K562 (cell line): ENCODE data around the gene SPDL1. TPM values are rescaled to one million over a fixed set of nuclear protein-coding genes. Genes with fewer than 3 reads are reported as not detected.

Source experiments
- ATAC-seq: fragments of 200-7000 bp; cut with Tn5 transposase; 3 replicates; pipeline ENCODE4 v1.9.1; 2020; ENCODE audit warnings: moderate library complexity
- Bru-seq: library from RNA; stranded (reverse); fragments of 400-500 nt; gene quantifications from one replicate; lab custom pipeline; 2021; lab: Mats Ljungman, UMichigan
- BruChase-seq, 2 experiments: library from RNA; stranded (reverse); fragments of 400-500 nt; gene quantifications; one replicate each; lab custom pipeline; 2021; lab: Mats Ljungman, UMichigan
- BruUV-seq: library from RNA; stranded (reverse); fragments of 400-500 nt; replicated peaks from 2 replicates; lab custom pipeline; 2021; lab: Mats Ljungman, UMichigan
- CTCF ChIA-PET: fragments of 300-600 bp; formaldehyde crosslinking; extraction: SDS; loops from one replicate; lab custom pipeline; 2021; ENCODE audit warnings: low intra/inter-chr PET ratio; lab: Yijun Ruan, JAX
- POLR2A ChIA-PET: fragments of 300-600, 350-650 bp; sonication (Branson Sonifier 250); formaldehyde crosslinking; extraction: SDS; loops from one replicate; lab custom pipeline; 2021; ENCODE audit warnings: antibody characterized with exemption, inconsistent platforms; lab: Yijun Ruan, JAX
- DNase-seq, 4 experiments: peaks; one replicate each; pipeline versions ENCODE4 v3.0.0 to v3.0.0-alpha.2; 2011 to 2018; ENCODE audit warnings: low spot score in 3 of 4, mixed read lengths in 3 of 4; ENCODE audit errors: extremely low read depth in 1 of 4
- FAIRE-seq: peaks from 2 replicates; lab custom pipeline; 2011; peaks lifted over from hg19 to GRCh38; lab: Jason Lieb, UNC
- H2AFZ ChIP-seq: 2 replicates; pipeline ENCODE4 v1.6.0; 2011; ENCODE audit warnings: low read depth, low read length, control low read depth, inconsistent platforms
- H3K27ac ChIP-seq: fragments of 200-600 bp; 3 replicates; pipeline ENCODE4 v1.8.0; 2011; ENCODE audit warnings: low read depth, mild to moderate bottlenecking, control low read depth, inconsistent platforms, low read length, moderate library complexity, mixed read lengths; ENCODE audit errors: extremely low read depth
- H3K27me3 ChIP-seq, 2 experiments: fragments of 300-600 bp in 1 of 2; 2 replicates in 1 of 2; 3 replicates in 1 of 2; pipeline versions ENCODE4 v1.6.0 to v1.8.0; 2011; ENCODE audit warnings: inconsistent platforms in 2 of 2, low read length in 2 of 2, mild to moderate bottlenecking in 1 of 2, mixed read lengths in 1 of 2, moderate library complexity in 1 of 2; ENCODE audit not compliant: control insufficient read depth in 2 of 2, insufficient read depth in 2 of 2
- H3K36me3 ChIP-seq: fragments of 300-600 bp; 3 replicates; pipeline ENCODE4 v1.8.0; 2011; ENCODE audit warnings: mild to moderate bottlenecking, low read length, inconsistent platforms; ENCODE audit not compliant: control insufficient read depth, insufficient read depth
- H3K4me1 ChIP-seq, 2 experiments: fragments of 200-600 bp in 1 of 2; replicated peaks in 1 of 2; 2 replicates in 1 of 2; 3 replicates in 1 of 2; pipeline versions ENCODE4 v1.5.1 to v1.8.0; 2011; ENCODE audit warnings: inconsistent platforms in 2 of 2, low read length in 2 of 2, mild to moderate bottlenecking in 1 of 2, mixed read lengths in 1 of 2, moderate library complexity in 1 of 2; ENCODE audit not compliant: control insufficient read depth in 2 of 2, insufficient read depth in 2 of 2
- H3K4me2 ChIP-seq: 2 replicates; pipeline ENCODE4 v1.6.1; 2011; ENCODE audit warnings: low read length, control low read depth, inconsistent platforms, mixed read lengths; ENCODE audit not compliant: insufficient read depth
- H3K4me3 ChIP-seq: fragments of 200-600 bp; sonication (generic), shearing (Covaris generic); 2 replicates; pipeline ENCODE4 v1.5.1; 2016; ENCODE audit warnings: control low read depth, inconsistent platforms
- H3K79me2 ChIP-seq: fragments of 200-600 bp; 3 replicates; pipeline ENCODE4 v1.8.0; 2011; ENCODE audit warnings: low read length, inconsistent platforms; ENCODE audit not compliant: control insufficient read depth, insufficient read depth
- H3K9ac ChIP-seq, 2 experiments: 2 replicates each; pipeline versions ENCODE4 v1.6.0 to v1.6.1; 2011; ENCODE audit warnings: low read depth in 2 of 2, low read length in 2 of 2, control low read depth in 1 of 2, inconsistent platforms in 1 of 2, mild to moderate bottlenecking in 1 of 2, mixed read lengths in 1 of 2; ENCODE audit not compliant: insufficient read depth in 1 of 2
- H3K9me1 ChIP-seq: one replicate; pipeline ENCODE4 v1.6.0; 2011; ENCODE audit warnings: inconsistent platforms, mild to moderate bottlenecking, low read length, moderate library complexity; ENCODE audit not compliant: control insufficient read depth, insufficient read depth
- H3K9me3 ChIP-seq: replicated peaks from 2 replicates; pipeline ENCODE4 v1.5.1; 2011; ENCODE audit warnings: low read depth, low read length, inconsistent platforms; ENCODE audit not compliant: control insufficient read depth, insufficient read depth
- H4K20me1 ChIP-seq: replicated peaks from 2 replicates; pipeline ENCODE4 v1.6.1; 2011; ENCODE audit warnings: low read length, inconsistent platforms, mixed read lengths; ENCODE audit not compliant: control insufficient read depth, insufficient read depth
- FOXK1 ChIP-seq: sonication (generic); formaldehyde crosslinking; IDR thresholded peaks from 2 replicates; pipeline ENCODE4 v1.8.0; 2022; ENCODE audit warnings: missing genetic modification reagents, mild to moderate bottlenecking, borderline replicate concordance
- GATA2 ChIP-seq: sonication (generic); formaldehyde crosslinking; IDR thresholded peaks from 2 replicates; pipeline ENCODE4 v1.4.0; 2020; ENCODE audit warnings: mild to moderate bottlenecking, missing genetic modification reagents
- POLR2AphosphoS5 ChIP-seq: IDR thresholded peaks from 2 replicates; pipeline ENCODE4 v1.6.1; 2011; ENCODE audit warnings: mild to moderate bottlenecking, low read depth, low read length, moderate library complexity; ENCODE audit not compliant: control insufficient read depth, insufficient read depth
- PYGO2 ChIP-seq: fragments of 450-650 bp; IDR thresholded peaks from 2 replicates; pipeline ENCODE4 v1.6.1; 2016; ENCODE audit warnings: mild to moderate bottlenecking, missing genetic modification characterization, moderate library complexity, missing compliant biosample characterization
- SP1 ChIP-seq: sonication (generic); formaldehyde crosslinking; IDR thresholded peaks from 2 replicates; pipeline ENCODE4 v1.8.1; 2022; ENCODE audit warnings: mild to moderate bottlenecking, missing genetic modification reagents
- ZBTB8A ChIP-seq: fragments of 450-650 bp; IDR thresholded peaks from 2 replicates; pipeline ENCODE4 v1.6.1; 2018; ENCODE audit warnings: mild to moderate bottlenecking, moderate library complexity; ENCODE audit not compliant: partially characterized antibody
- ZFP36 ChIP-seq: fragments of 150-350 bp; IDR thresholded peaks from 2 replicates; pipeline ENCODE4 v1.6.1; 2018; ENCODE audit warnings: low read length, low read depth; ENCODE audit not compliant: partially characterized antibody
- ZNF408 ChIP-seq: fragments of 250-450 bp; sonication (Bioruptor Pico); IDR thresholded peaks from 2 replicates; pipeline ENCODE4 v1.4.0; 2020; ENCODE audit warnings: low read depth, mild to moderate bottlenecking, moderate library complexity
- ZNF77 ChIP-seq: fragments of 250-450 bp; sonication (Bioruptor Pico); IDR thresholded peaks from 2 replicates; pipeline ENCODE4 v1.5.0; 2020
- WGBS: fragments of 100-300 bp; shearing (Covaris generic); methylation state at CpG from one replicate; pipeline ENCODE4 v1.1.6; 2016; ENCODE audit warnings: low coverage, mixed read lengths; ENCODE audit not compliant: insufficient coverage; ENCODE audit errors: missing lambda C conversion rate; 5-methylcytosine and 5-hydroxymethylcytosine counted together
- in situ Hi-C: fragments of 300-500 bp; cut with MboI; formaldehyde crosslinking; loops from 4 replicates; pipeline ENCODE4 v1.15.0; 2018; ENCODE audit warnings: inconsistent platforms, mixed read lengths
- intact Hi-C: fragments of 100-400 bp; cut with micrococcal nuclease; formaldehyde crosslinking; loops from 2 replicates; pipeline ENCODE4 v1.14.2; 2022
- long read RNA-seq, 3 experiments: library from polyadenylated mRNA in 2 of 3; library from RNA in 1 of 3; unstranded in 2 of 3; stranded (forward) in 1 of 3; transcript quantifications; one replicate each; pipeline ENCODE4 v2.0.0, GENCODE V29; 2019 to 2022
- polyA minus RNA-seq, 3 experiments: library from RNA; depleted of rRNA, polyadenylated mRNA; stranded (reverse); fragments of >200 nt; gene quantifications; 2 replicates each; pipeline ENCODE4 v1.2.3, GENCODE V29; 2011
- polyA plus RNA-seq, 8 experiments: library from polyadenylated mRNA; depleted of rRNA in 4 of 8; stranded (reverse) in 5 of 8; unstranded in 3 of 8; fragments of >200 nt; fragmentation: Nextera tagmentation in 2 of 8; fragmentation: Illumina TruSeq in 1 of 8; extraction: Ambion mirVana in 2 of 8; extraction: Trizol in 1 of 8; gene quantifications; 2 replicates each; pipeline versions ENCODE4 v1.2.1 to v1.2.3, GENCODE V29; 2011 to 2014; ENCODE audit warnings: inconsistent platforms in 1 of 8, missing spikeins in 1 of 8
- total RNA-seq, 7 experiments: library from RNA; depleted of rRNA in 6 of 7; stranded (reverse); fragments of >200 nt in 6 of 7; fragmentation: Illumina TruSeq in 2 of 7; extraction: Trizol in 2 of 7; gene quantifications; 2 replicates each; pipeline versions ENCODE4 v1.2.1 to v1.2.3, GENCODE V29; 2011 to 2021; ENCODE audit warnings: low replicate concordance in 1 of 7

Gene SPDL1, protein sequence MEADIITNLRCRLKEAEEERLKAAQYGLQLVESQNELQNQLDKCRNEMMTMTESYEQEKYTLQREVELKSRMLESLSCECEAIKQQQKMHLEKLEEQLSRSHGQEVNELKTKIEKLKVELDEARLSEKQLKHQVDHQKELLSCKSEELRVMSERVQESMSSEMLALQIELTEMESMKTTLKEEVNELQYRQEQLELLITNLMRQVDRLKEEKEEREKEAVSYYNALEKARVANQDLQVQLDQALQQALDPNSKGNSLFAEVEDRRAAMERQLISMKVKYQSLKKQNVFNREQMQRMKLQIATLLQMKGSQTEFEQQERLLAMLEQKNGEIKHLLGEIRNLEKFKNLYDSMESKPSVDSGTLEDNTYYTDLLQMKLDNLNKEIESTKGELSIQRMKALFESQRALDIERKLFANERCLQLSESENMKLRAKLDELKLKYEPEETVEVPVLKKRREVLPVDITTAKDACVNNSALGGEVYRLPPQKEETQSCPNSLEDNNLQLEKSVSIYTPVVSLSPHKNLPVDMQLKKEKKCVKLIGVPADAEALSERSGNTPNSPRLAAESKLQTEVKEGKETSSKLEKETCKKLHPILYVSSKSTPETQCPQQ
- 37.3 and 73.2 TPM in 2 replicates for total RNA-seq (2011; cell fraction: chromatin; rRNA removed; ENCODE audit: low replicate concordance)
- total RNA-seq (2011; cell fraction: nucleolus; rRNA removed): 10.8 and 13.7 TPM in 2 replicates
- 25.5 and 50.2 TPM in 2 replicates for total RNA-seq (2011; cell fraction: nucleoplasm; rRNA removed)
- total RNA-seq (2014; rRNA removed) (29.2 and 54.4 TPM in 2 replicates), total RNA-seq (2014; rRNA removed; fragmentation: Illumina TruSeq; extraction: Trizol) (46.4 and 53.2 TPM in 2 replicates), total RNA-seq (2015; rRNA removed; fragmentation: Illumina TruSeq; extraction: Trizol) (47.8 and 49.0 TPM in 2 replicates), total RNA-seq (2021) (32.8 and 33.5 TPM in 2 replicates), polyA plus RNA-seq (2011; rRNA removed) (36.6 and 45.7 TPM in 2 replicates), polyA plus RNA-seq (2014; fragmentation: Illumina TruSeq; extraction: Trizol) (46.1 and 53.2 TPM in 2 replicates), polyA plus RNA-seq (2014; fragmentation: Nextera tagmentation; extraction: Ambion mirVana) (10 to 100 TPM; 32.4 to 51.4 TPM), polyA plus RNA-seq (2014; rRNA removed) (46.7 and 59.6 TPM in 2 replicates), polyA minus RNA-seq (2011; rRNA and poly(A)+ RNA removed) (47.4 and 52.1 TPM in 2 replicates), Bru-seq, nascent RNA (percentile 84 among the genes with signal in this experiment), BruChase-seq, experiment 1, labeled RNA remaining after a 2-hour chase (percentile 86 among the genes with signal in this experiment), BruChase-seq, experiment 2, labeled RNA remaining after a 6-hour chase (percentile 86 among the genes with signal in this experiment)
- 5.1 and 15.8 TPM in 2 replicates for polyA plus RNA-seq (2011; cell fraction: cytosol; rRNA removed)
- 32.5 and 44.3 TPM in 2 replicates for polyA plus RNA-seq (2011; cell fraction: nucleus; rRNA removed)
- 33.4 and 35.5 TPM in 2 replicates for polyA plus RNA-seq (2012)
- 10.3 and 12.9 TPM in 2 replicates for polyA minus RNA-seq (2011; cell fraction: cytosol; rRNA and poly(A)+ RNA removed)
- polyA minus RNA-seq (2011; cell fraction: nucleus; rRNA and poly(A)+ RNA removed): 27.1 and 50.0 TPM in 2 replicates
- long read RNA-seq, experiment 1, transcript SPDL1-201 (12 exons, 2,668 nt): major isoform, 101 of 168 reads
- long read RNA-seq, experiment 1, partial matches to known transcripts: 31 of 168 reads
- long read RNA-seq, experiment 1, other reads (novel, unspliced or antisense): 36 of 168 reads
- long read RNA-seq, experiment 2, transcript SPDL1-201 (12 exons, 2,668 nt): major isoform, 5 of 11 reads
- long read RNA-seq, experiment 2, partial matches to known transcripts: 2 of 11 reads
- long read RNA-seq, experiment 2, other reads (novel, unspliced or antisense): 4 of 11 reads
- long read RNA-seq, experiment 3, transcript SPDL1-201 (12 exons, 2,668 nt): major isoform, 13 of 31 reads
- long read RNA-seq, experiment 3, partial matches to known transcripts: 12 of 31 reads
- long read RNA-seq, experiment 3, other reads (novel, unspliced or antisense): 6 of 31 reads

DNA sequence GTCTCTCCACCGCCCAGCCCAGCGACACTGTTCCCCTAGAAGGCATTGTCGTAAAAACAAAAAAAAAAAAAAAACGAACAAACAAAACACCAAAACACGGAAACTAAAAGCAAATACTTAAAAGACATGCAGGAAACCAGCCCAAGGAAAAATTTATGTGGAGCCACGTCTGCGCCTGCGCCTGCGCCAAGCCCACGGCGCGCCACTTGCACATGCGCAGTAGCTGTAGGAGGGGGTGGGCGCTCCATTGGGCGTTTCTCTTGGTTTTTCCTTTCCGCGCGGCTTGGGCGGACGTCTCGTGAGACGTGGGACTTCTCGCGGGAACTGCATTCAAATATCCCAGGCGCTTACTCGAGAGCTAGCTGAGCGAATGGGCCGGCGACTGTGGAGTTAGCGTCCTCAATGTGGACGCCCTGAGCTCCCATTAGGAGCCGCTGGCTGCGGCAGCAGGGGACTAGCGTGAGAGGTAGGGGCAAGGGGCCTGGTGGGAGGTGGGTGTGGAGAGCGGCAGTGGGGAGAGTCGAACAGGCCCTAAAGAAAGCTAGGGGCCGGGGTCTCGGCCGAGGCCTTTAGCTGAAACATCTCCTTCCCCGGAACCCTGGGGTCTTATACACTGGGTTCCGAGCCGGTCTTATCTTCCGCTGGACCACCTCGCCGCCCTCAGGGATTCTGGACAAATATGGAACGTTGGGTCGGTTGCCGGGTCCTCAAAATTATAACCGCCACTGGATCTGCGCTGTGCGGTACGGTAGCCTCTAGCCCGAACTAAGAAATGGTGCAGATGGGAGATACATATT lies at the start of gene SPDL1:
Gene SPDL1 (plus strand): TSS at position 350 of the 797 bp plus-strand sequence. CDS start 4,644 bp downstream, outside the sequence.
- Histone ChIP-seq H3K9me3 (0 out of 2 replicates have a peak, but pooled peaks cover 2% of the 10 kb centered on the region), H3K27ac (peak within 1 kb of the TSS; percentile 81), H3K9me1 (no peaks in the 10 kb centered on the region), H3K4me1 (peaks cover 2 to 7% of the 10 kb centered on the region in 2 experiments; a peak in 3 of 5 replicates), H3K27me3 (no peaks in the 10 kb centered on the region), H3K9ac (peak within 1 kb of the TSS; percentile 89 to 97), H3K79me2 (peaks cover 33% of the 10 kb centered on the region), H3K4me2 (peak within 1 kb of the TSS; percentile 88), H2AFZ (peak within 1 kb of the TSS; percentile 88), H3K36me3 (peaks cover 8% of the 10 kb centered on the region), H3K4me3 (peak within 1 kb of the TSS; percentile 65), H4K20me1 (0 out of 2 replicates have a peak, but pooled peaks cover 3% of the 10 kb centered on the region)
- DNase-seq (peak; percentile 94 to 98 (median 97)), ATAC-seq (peak; percentile 97), FAIRE-seq (peak; percentile 87)
- in situ Hi-C loops: no loop called here
- intact Hi-C loops: loop anchor here (5.0 kb wide), 3 partner anchors 84 to 1006 kb away; partner anchors contain the start of gene PANK3
- WGBS: 5% methylated on average over 44 of the region's 53 CpGs
- TSS peak; percentile 74 for BruUV-seq
- ChIA-PET CTCF (interaction anchor here (0.6 kb wide), 1 partner anchor 262 kb away, joined by 3 read pairs; no protein-coding TSS in a partner anchor), POLR2A (interaction anchor here (0.7 to 1.0 kb wide), 4 partner anchors 9 to 22 kb away, joined by 3 to 5 read pairs (median 4); no protein-coding TSS in a partner anchor)
- no peak for TF ChIP-seq SP1
- no peak for TF ChIP-seq ZBTB8A
- TF ChIP-seq PYGO2 (tag): no peak
- no peak for TF ChIP-seq GATA2 (CRISPR knock-in tag)
- peak; percentile 88; the same call in 1 of the 2 replicates for TF ChIP-seq POLR2AphosphoS5
- no peak for TF ChIP-seq FOXK1 (CRISPR knock-in tag)
- TF ChIP-seq ZFP36: no peak
- no peak for TF ChIP-seq ZNF77 (CRISPR knock-in tag)
- TF ChIP-seq ZNF408 (CRISPR knock-in tag): no peak
